Measurements from ENCODE around the gene LPIN1.

Gene LPIN1

DNA sequence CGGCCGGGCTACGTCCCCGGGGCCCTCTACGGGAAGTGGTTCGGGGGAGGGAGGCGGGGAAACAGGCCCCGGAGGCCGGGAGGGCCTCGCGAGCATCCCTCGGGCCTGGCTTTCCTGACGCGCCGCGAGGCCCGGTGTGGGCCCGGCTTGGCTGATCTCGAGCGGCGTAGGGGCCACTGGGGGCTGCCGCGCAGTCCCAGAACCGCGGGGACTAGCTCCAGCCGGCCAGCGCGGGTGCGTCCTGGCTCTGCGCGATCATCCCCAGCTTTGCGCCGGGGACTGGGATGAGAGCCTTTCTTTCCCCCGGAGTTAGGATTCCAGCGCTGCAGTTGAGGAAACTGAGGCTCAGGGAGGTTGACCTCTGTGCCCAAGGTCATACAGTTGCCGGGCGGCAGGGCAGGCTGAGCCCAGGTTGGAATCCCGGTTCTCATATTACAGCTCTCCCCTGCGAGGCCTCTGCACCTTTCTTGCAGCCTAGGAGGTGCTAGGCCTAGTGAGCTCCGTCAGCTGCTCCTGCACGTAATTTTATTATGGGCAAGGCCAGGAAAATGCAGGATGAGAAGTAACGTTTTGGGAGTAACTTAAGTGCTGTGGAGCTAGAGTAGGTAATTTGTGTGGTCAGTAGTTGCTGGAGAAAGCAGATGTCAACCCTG is 501 bp downstream of the LPIN1 start:
- no peak for TF ChIP-seq SIN3A (IDR thresholded peaks at IDR 0.05; ENCODE audit: borderline replicate concordance, insufficient read depth, low read length)
- no peak for TF ChIP-seq TAF1 (IDR thresholded peaks at IDR 0.05; ENCODE audit: borderline replicate concordance, insufficient read depth, low read length)
- TF ChIP-seq, protein P1, sequence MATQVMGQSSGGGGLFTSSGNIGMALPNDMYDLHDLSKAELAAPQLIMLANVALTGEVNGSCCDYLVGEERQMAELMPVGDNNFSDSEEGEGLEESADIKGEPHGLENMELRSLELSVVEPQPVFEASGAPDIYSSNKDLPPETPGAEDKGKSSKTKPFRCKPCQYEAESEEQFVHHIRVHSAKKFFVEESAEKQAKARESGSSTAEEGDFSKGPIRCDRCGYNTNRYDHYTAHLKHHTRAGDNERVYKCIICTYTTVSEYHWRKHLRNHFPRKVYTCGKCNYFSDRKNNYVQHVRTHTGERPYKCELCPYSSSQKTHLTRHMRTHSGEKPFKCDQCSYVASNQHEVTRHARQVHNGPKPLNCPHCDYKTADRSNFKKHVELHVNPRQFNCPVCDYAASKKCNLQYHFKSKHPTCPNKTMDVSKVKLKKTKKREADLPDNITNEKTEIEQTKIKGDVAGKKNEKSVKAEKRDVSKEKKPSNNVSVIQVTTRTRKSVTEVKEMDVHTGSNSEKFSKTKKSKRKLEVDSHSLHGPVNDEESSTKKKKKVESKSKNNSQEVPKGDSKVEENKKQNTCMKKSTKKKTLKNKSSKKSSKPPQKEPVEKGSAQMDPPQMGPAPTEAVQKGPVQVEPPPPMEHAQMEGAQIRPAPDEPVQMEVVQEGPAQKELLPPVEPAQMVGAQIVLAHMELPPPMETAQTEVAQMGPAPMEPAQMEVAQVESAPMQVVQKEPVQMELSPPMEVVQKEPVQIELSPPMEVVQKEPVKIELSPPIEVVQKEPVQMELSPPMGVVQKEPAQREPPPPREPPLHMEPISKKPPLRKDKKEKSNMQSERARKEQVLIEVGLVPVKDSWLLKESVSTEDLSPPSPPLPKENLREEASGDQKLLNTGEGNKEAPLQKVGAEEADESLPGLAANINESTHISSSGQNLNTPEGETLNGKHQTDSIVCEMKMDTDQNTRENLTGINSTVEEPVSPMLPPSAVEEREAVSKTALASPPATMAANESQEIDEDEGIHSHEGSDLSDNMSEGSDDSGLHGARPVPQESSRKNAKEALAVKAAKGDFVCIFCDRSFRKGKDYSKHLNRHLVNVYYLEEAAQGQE (IDR thresholded peaks at IDR 0.05; ENCODE audit: insufficient read depth in 1 of 2, low read depth in 2 of 2, low read length in 2 of 2) = no peak
- TF ChIP-seq FOXP2 (optimal IDR thresholded peaks at IDR 0.05; ENCODE audit: borderline replicate concordance, extremely low read depth, extremely low read length, insufficient read depth) = no peak
- no peak; the same call in 1 of the 2 replicates for TF ChIP-seq POLR2AphosphoS5 (IDR thresholded peaks at IDR 0.05; ENCODE audit: low read depth, low read length)

DNA sequence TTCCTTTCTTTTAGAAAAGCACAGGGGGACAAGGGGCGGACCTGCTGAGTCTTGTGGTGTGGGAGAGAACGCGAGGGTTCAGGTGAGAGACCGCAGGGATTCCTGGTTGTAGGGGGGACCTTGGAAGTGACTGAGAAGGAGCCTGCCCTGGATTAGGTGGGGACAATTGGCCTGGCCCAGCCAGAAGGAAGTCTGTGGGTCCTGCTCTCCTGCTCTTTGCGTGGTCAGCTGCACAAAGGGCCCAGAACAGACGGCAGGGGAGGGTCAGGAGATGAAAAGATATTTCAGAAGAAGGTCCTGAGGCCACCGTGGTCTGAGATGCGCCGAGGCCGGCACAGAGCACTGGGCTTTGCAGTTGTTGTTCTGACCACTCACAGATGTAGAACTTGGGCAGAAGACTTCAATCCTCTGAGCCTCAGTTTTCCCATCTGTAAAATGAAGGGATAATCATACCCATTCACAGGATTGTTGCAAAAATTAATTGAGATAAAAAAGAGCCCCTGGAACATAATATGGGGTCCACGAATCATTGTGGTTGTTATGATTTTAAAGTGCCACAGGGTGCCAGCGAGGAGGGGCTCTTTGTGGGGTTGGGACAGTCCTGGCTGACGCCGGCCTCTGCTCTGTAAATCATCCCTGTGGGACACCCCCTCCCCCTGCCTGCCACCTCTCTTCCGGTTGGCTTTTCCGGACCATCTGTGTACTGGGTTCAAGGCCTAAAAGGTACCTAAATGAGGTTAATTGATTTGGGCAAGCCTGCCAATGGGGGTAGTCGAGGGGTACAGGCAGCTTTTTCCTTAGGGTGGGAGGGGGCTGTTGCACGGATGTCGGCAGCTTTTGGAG is 1.8 kb downstream of the LPIN1 start:
- TF ChIP-seq TAF1 (IDR thresholded peaks at IDR 0.05; ENCODE audit: borderline replicate concordance, insufficient read depth, low read length) (no peak), FOXP2 (optimal IDR thresholded peaks at IDR 0.05; ENCODE audit: borderline replicate concordance, extremely low read depth, extremely low read length, insufficient read depth) (no peak), POLR2AphosphoS5 (IDR thresholded peaks at IDR 0.05; ENCODE audit: low read depth, low read length) (no peak), SIN3A (IDR thresholded peaks at IDR 0.05; ENCODE audit: borderline replicate concordance, insufficient read depth, low read length) (no peak)
- TF ChIP-seq, protein P1 (IDR thresholded peaks at IDR 0.05; ENCODE audit: insufficient read depth in 1 of 2, low read depth in 2 of 2, low read length in 2 of 2) = no peak

DNA sequence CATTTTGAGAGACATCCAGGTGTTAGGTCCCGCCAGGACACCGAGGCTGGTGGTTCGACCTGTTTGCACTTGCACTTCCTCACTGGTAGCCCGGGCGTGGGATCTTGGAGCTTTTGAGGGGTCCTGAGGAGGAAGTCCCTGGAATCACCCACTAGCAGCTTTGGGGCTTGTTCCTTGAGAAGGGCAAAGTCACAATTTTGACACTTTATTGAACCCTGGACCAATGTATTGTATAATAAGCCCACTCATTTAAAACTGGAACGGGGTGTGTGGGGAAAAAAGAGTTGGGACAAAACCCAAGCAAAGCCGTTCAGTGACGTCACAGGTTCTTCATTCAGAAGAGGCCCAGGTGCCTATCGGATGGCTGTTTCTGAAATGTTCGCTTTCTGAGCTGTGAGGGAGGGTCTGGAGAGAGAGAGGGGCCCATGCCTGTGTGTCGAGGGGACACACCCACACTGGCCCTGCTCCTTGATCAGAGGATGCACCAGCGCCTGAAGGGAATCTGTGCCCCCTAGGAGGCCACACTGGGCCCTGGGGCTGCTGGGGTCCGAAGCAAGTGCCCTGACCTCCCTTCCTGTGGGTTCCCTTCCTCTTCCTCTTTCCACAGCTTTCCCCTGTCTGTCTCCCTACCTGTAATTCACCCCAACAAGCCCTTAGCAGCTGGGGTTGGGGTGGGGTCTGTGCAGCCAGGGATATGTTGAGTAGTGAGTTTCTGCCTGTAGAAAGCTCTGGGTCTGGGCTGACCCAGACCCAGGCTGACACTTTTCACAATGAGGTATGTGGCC is 2.6 kb downstream of the LPIN1 start:
- TF ChIP-seq TAF1 (IDR thresholded peaks at IDR 0.05; ENCODE audit: borderline replicate concordance, insufficient read depth, low read length) = no peak
- TF ChIP-seq POLR2AphosphoS5 (IDR thresholded peaks at IDR 0.05; ENCODE audit: low read depth, low read length) = no peak
- TF ChIP-seq SIN3A (IDR thresholded peaks at IDR 0.05; ENCODE audit: borderline replicate concordance, insufficient read depth, low read length) = no peak
- TF ChIP-seq, protein P1 (IDR thresholded peaks at IDR 0.05; ENCODE audit: insufficient read depth in 1 of 2, low read depth in 2 of 2, low read length in 2 of 2) = no peak
- no peak for TF ChIP-seq FOXP2 (optimal IDR thresholded peaks at IDR 0.05; ENCODE audit: borderline replicate concordance, extremely low read depth, extremely low read length, insufficient read depth)

DNA sequence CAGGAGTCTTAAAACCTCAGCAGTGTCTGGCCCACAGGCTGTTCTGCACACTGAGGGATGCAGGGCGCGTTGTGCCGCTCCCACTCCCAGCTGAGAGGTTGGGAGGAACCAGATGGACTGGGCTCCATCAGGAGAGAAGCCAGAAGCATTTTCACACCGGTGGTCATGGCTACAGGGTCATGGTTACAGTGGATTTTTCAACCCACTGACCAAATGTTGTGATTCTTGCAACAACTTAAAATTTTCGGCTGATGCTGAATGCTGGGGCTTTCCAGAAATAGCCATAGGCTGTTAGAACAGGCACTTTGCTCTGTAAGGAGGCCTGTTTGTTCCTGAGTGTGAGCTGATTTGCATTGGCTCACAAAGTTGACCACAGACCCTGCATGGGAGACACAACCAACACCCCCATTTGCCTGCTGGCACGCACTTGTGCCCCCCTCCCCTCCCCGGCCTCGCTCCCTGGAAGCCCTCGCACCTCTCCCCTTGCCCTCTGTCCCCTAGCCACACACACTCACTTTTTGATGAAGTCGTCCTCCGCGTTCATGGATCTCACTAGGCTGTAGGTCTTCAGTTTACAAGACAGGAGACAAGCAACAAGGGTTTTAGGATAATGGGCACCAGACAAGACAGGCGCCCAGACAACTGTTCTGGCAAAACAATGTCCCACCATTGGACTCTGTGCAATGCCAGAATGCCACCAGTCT is 3.4 kb downstream of the LPIN1 start:
- TF ChIP-seq TAF1 (IDR thresholded peaks at IDR 0.05; ENCODE audit: borderline replicate concordance, insufficient read depth, low read length) (no peak), FOXP2 (optimal IDR thresholded peaks at IDR 0.05; ENCODE audit: borderline replicate concordance, extremely low read depth, extremely low read length, insufficient read depth) (no peak), SIN3A (IDR thresholded peaks at IDR 0.05; ENCODE audit: borderline replicate concordance, insufficient read depth, low read length) (no peak), POLR2AphosphoS5 (IDR thresholded peaks at IDR 0.05; ENCODE audit: low read depth, low read length) (no peak)
- TF ChIP-seq, protein P1 (IDR thresholded peaks at IDR 0.05; ENCODE audit: insufficient read depth in 1 of 2, low read depth in 2 of 2, low read length in 2 of 2) = no peak
